NB4 (cell line): ENCODE measurements around the gene CAP2.

ENCODE experiments used
- DNase-seq: peaks from one replicate; pipeline ENCODE4 v3.0.0; 2010; ENCODE audit warnings: low read depth
- H3K4me3 ChIP-seq: one replicate; pipeline ENCODE4 v1.5.1; 2011; ENCODE audit warnings: mild to moderate bottlenecking, low read depth, low read length, moderate library complexity
- CTCF ChIP-seq: IDR thresholded peaks from one replicate; pipeline ENCODE4 v1.5.1; 2012; ENCODE audit warnings: low read depth, low read length
- MAX ChIP-seq: IDR thresholded peaks from 2 replicates; pipeline ENCODE4 v1.6.1; 2011; ENCODE audit warnings: low read depth, low read length
- MYC ChIP-seq: IDR thresholded peaks from 2 replicates; pipeline ENCODE4 v1.6.1; 2011; ENCODE audit warnings: low read depth, low read length
- POLR2A ChIP-seq: IDR thresholded peaks from 2 replicates; pipeline ENCODE4 v1.6.1; 2011; ENCODE audit warnings: mild to moderate bottlenecking; ENCODE audit not compliant: insufficient read length; ENCODE audit errors: extremely low read depth

Gene CAP2

GRCh38 chr6:17457405-17457804 is 64.0 kb downstream of the CAP2 start:
- no peak for DNase-seq
- no peak for TF ChIP-seq POLR2A
- no peak for TF ChIP-seq CTCF
- TF ChIP-seq MAX: no peak
- no peak for TF ChIP-seq MYC
- no peak overlapping the region for H3K4me3 ChIP-seq

GRCh38 chr6:17457956-17458355 is 64.6 kb downstream of the CAP2 start:
- no peak overlapping the region for H3K4me3 ChIP-seq
- DNase-seq: no peak
- TF ChIP-seq POLR2A: no peak
- TF ChIP-seq CTCF: no peak
- TF ChIP-seq MYC: no peak
- no peak for TF ChIP-seq MAX

- DNase-seq: no peak
- no peak for TF ChIP-seq MYC
- no peak for TF ChIP-seq POLR2A
- TF ChIP-seq CTCF: no peak
- no peak for TF ChIP-seq MAX
- no peak overlapping the region for H3K4me3 ChIP-seq
Measured at GRCh38 chr6:17458966-17459365, 65.6 kb downstream of the CAP2 start.

- no peak overlapping the region for H3K4me3 ChIP-seq
- no peak for DNase-seq
- TF ChIP-seq MYC (no peak), POLR2A (no peak), CTCF (no peak), MAX (no peak)
Measured at GRCh38 chr6:17460862-17461261, 67.5 kb downstream of the CAP2 start.

GRCh38 chr6:17466147-17466546 is 72.8 kb downstream of the CAP2 start:
- DNase-seq: no peak
- no peak for TF ChIP-seq MYC
- H3K4me3 ChIP-seq: no peak overlapping the region

GRCh38 chr6:17466707-17467106 is 73.3 kb downstream of the CAP2 start:
- TF ChIP-seq MYC: no peak
- no peak for TF ChIP-seq CTCF
- TF ChIP-seq POLR2A: no peak
- TF ChIP-seq MAX: no peak
- H3K4me3 ChIP-seq: no peak overlapping the region
- no peak for DNase-seq
